Hippocampal formation (tissue), 2 donors: Measurements from ENCODE around the gene RPRML.
A peak's percentile ranks its signal among the peaks of the same experiment; 100 is the strongest.

ENCODE experiments used
- DNase-seq, 2 donors: peaks; one replicate each; lab custom pipeline; 2025; lab: John Stamatoyannopoulos, UW

The RPRML gene

GRCh38 chr17:46944931-46945330 is 34.1 kb downstream of the RPRML start:
- no peak for DNase-seq

GRCh38 chr17:46943501-46944393 is 35.3 kb downstream of the RPRML start:
- peak in 1 of 2 donors; percentile 31 for DNase-seq

GRCh38 chr17:46943218-46943500 is 35.9 kb downstream of the RPRML start:
- no peak for DNase-seq

GRCh38 chr17:46942441-46943217 is 36.4 kb downstream of the RPRML start:
- peak; percentile 29 to 73 for DNase-seq

- DNase-seq: peak; percentile 75 to 80
These were observed 38.2 kb downstream of the RPRML start for GRCh38 chr17:46940692-46941404.

GRCh38 chr17:46935658-46936266 is 43.3 kb downstream of the RPRML start:
- no peak for DNase-seq

- no peak for DNase-seq
These were observed 47.5 kb downstream of the RPRML start for GRCh38 chr17:46931596-46931995.

- DNase-seq: no peak
These were observed 49.0 kb downstream of the RPRML start for GRCh38 chr17:46930051-46930450.

GRCh38 chr17:46929413-46929812 is 49.6 kb downstream of the RPRML start:
- no peak for DNase-seq

- DNase-seq: no peak
These were observed 50.4 kb downstream of the RPRML start for GRCh38 chr17:46928467-46929261.
